Ureter (tissue), 1 donor: ENCODE data around the gene S100A7A. TPM values are rescaled to one million over a fixed set of nuclear protein-coding genes. Genes with fewer than 3 reads are reported as not detected.
"Not testable (repeated sequence)": the region's sequence is repeated elsewhere in the genome, so short reads cannot be mapped to it uniquely, and the experiment has no call there.

Experiments used
- DNase-seq: peaks from one replicate; pipeline ENCODE4 v3.0.0-alpha.2; 2020; ENCODE audit warnings: low spot score
- total RNA-seq: library from RNA; stranded (reverse); gene quantifications from one replicate; pipeline ENCODE4 v1.2.4, GENCODE V29; 2023
- donor health status: DM: yes; HTN: yes; CAD: no.

Gene S100A7A
- total RNA-seq, 1 donor from 2014 or later, result not detected

DNA sequence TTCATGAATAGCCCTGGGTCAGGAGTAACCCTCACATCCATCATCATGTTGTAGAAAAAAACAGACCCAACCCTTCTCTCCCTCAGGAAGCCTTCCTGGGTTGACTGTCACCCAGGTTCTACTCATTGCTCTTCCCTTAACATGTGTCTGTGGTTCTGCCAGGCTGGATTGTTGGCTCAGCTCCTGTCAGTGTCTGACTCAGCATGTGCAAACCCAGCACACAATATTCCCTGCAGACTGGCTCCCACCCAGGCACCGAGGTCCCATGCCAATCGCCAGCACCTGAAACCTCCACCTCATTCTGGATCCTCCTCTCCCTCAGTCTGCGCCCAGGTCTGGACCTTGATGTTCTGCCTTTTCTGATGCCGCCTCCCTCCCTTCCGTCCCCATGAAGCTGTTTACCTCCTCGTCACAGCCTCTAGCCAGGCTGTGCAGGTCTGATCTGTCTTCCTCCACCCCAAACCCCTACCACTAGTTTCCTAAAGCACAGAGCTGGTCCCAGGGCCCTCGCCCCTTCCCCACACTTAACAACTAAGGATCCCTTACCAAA is 21.1 kb upstream of the S100A7A start:
- DNase-seq, result no peak

GRCh38 chr1:153395776-153396175 is 20.5 kb upstream of the S100A7A start:
- no peak for DNase-seq

DNA sequence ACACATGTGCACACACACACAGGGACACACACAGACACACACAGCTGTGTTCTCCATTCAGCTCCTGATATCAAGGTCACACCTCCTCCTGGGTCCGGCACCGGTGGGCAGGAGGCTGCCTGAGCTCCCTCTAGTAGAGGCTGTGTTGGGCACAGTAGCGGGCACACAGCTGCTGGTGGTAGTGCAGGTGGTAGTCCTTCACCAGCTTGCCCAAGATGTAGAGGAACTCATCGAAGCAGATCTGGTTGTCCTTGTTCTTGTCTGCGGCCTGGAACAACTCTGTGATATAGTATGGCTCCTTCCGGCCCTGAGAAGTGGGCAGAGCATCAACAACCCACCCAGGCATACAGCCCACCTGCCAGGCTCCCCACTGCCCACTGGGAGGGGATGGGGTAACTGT is 19.9 kb upstream of the S100A7A start:
- DNase-seq, result no peak

GRCh38 chr1:153397051-153397923 is 19.0 kb upstream of the S100A7A start:
- no peak for DNase-seq

DNA sequence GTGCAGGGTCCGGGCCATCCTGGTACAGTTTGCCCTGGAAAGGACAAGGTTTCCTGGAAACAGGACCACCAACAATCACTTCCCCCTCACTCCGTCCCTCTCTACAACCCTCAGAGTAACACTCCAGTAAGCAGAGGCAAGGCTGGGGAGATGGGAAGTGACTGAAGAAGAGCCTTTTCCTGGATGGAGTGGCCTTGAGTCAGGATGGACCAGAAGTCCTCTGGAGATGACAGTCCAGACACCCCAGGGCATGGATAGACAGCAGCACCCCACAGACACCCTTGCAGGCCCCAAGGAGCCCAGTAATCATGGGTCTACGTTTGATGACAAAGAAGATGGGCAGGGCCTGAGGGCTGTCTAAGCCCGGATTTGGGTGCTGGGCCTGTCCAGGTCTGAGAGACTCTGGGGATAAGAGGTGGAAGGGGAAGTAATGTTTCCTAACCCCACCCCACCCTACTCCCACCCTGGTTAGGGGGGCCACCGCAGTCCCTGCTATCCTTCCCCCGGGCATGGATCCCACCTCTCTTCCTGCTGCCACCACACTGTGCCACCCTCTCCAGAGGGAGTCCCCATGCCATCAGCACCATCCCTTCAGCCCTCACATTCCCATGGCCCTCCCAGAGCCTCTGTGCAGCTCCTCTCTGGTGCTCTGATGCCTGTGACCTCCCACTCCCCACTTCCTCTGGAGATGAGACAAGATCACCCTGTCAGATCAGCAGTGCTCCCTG is 18.2 kb upstream of the S100A7A start:
- DNase-seq, result no peak

DNA sequence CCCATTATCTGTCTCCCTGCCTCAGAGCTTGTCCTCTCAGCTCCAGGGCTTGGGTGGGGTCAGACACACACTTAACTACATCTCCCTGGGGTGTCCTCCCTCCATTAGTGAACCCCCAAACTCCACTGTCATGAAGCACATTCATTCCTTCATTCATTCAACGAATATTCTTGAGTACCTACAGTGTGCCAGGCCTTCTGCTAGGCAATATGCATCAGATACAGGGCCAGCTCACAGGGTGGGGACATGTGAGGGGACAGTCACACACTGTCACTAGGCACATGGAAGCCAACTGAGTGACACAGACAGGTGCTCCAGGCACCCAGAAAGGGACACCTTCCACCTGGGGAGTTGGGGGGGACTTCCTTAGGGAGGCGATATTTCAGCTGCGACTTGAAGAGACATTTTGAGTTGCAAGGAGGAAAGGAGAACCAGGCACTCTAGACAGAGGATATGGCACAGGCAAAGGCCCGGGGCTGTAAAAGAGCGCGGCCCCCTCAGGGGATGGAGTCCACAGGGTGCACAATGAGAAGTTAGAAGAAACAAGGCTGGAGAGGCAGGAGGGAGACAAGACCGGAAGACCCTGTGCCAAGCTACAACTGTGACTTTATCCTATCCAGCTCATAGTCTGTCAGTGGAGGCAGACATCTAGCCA is 16.8 kb upstream of the S100A7A start:
- no peak for DNase-seq

- DNase-seq, result no peak
Observed at GRCh38 chr1:153400244-153400643, 16.1 kb upstream of the S100A7A start.

GRCh38 chr1:153401461-153401860 is 14.9 kb upstream of the S100A7A start:
- DNase-seq, result no peak

GRCh38 chr1:153402226-153402625 is 14.1 kb upstream of the S100A7A start:
- DNase-seq, result no peak

DNA sequence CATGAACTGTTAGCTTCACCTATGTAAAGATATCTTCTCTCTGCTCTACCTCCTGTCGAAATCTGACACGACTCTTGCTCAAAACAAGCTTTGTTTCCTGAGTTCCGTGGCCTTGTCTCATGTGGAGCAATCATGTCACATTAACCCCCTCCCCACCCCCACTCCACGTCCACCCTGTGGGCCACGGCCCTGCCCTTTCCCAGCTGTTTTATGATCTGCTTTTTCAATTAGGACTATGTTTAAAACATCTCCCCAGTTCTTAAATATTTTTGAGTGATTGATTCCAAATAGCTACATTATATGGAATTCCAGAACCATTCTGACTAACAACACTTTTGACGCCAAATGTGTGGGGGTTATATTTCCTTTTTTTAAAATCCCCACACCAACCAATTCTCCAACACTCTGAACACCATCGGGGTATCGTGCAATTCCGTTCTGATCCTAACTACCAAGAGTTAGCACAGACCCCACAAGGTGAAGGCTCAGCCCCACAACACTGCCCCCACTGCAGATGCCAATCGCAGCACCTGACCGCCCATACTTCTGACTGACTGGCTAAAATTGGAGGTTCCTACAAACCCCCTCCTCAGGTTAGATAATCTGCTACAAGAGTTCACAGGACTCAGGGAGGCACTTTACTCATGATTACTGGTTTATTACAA is 12.8 kb upstream of the S100A7A start:
- no peak for DNase-seq

DNA sequence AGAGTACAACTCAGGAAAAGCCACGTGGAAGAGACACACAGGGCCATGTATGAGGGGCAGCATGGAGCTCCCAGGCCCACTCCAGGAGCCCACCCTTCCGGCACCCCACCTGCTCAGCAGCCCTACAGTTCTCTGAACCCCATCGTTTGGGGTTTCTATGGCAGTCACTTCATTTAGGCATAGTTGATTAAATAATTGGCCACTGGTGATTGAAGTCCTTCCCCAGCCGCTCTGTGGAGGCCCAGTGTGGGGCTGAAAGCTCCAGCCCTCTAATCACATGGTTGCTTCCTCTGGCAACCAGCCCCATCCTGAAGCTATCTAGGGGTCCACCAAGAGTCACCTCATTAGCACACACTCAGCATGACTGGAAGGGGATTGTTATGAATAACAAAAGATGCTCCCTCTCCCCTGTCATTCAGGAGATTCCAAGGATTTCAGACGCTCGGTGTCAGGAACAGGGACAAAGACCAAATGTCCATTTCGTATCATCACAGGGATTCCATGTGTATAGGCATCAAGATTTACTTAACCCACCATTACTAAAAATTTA is 12.2 kb upstream of the S100A7A start:
- no peak for DNase-seq

DNA sequence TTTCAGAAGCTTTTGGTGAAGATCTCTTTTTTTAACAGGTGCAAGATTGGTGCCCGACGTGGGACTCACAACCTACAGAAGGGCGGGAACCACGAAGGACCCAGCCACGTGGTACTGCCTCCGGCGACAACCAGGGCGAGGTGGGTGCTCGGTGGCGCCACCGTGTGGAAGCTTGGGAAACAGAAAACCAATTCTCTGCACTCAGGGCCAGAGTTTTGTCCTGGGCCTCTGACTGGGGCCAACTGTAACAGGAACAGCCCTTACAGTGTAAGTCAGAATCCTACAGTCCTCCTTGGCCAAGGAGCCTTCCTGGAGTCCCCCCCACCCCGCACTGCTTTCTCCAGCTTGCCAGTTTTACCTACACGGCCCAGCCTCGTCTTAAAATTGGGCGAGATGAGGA is 11.6 kb upstream of the S100A7A start:
- DNase-seq, result no peak

DNA sequence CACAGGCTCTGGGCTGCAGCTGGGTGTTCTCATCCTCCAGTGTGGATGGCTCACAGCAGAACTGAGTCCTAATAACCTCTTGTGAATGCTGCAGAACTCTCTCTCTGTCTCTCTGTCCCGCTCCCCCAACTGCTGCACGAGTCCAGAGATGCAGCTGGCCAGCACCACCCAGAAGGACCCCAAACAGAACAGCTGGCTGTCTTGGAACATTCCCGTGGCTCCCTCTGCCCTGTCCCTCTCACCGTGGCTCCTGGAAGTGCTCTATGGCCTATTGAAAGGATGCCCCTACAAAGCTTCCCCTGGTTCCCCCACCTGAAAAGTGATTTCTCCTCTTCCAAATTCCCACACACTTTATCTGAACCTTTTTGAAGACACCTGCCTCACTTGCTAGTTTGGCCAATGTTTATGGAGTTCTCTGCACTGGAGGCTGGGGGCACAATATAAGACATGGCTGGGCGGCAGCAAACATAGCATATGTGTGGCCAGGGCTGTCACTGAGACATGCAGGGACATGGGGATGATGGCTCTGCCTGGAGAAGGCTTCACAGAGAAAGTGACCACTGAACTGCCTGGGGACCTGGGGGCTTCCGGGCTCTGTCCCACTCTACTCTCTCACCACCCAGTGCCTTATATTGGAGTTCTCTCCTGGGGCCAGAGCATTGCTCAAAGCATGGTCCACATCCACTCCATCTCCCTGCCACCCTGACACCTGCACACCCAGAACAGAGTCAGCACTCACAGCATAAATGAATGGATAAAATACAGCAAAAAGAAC is 10.3 kb upstream of the S100A7A start:
- DNase-seq, result not testable (repeated sequence)

DNA sequence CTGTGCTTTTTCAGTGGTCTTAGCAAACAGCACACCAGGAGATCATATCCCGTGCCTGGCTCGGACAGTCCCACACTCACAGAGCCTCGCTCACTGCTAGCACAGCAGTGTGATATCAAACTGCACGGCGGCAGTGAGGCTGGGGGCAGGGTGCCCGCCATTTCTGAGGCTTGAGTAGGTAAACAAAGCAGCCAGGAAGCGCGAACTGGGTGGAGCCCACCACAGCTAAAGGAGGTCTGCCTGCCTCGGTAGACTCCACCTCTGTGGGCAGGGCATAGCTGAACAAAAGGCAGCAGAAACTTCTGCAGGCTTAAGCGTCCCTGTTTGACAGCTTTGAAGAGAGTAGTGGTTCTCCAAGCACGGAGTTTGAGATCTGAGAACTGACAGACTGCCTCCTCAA is 9.0 kb upstream of the S100A7A start:
- DNase-seq, result not testable (repeated sequence)

GRCh38 chr1:153413961-153414360 is 2.4 kb upstream of the S100A7A start:
- DNase-seq, result not testable (repeated sequence)

DNA sequence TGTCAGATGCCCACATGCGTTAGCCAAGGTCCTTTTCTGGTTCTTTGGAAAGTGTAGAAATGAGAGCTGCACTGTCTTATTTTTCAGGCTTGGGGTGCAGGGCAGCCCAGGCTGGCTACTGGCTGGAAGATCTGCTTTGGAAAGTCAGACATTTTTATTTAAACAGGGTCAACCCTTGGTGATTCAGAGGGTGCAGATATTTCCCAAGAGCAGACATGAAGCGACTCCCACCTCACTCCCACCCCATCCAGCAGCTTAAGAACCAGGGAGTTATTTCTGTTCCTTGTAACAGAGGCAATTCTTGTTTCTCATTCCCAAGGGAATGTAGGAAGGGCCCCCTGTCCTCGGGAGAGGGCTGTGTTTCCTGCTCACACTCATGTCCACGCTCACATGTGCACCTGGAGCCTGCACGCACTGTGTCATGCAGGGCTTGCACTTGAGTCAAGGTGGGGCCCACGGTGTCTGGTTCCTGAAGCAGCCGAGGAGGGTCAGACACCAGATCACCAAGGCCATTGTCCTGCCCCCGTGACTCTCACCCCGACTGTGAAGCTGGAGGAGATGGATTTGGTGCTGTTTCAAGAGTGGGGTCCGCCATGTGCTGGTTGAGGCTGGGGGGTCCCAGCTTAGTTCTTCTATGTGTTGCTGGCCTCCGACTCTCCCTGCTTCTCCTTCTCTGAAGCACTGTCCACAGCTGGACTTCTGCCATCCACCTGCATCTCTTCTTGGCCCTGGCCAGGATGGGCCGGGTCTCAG is 992 bp downstream of the S100A7A start:
- DNase-seq, result peak; percentile 13

- not testable (repeated sequence) for DNase-seq
Observed at GRCh38 chr1:153418758-153419435, 2.6 kb downstream of the S100A7A start.

GRCh38 chr1:153419436-153419793 is 3.1 kb downstream of the S100A7A start:
- peak; percentile 17 for DNase-seq

DNA sequence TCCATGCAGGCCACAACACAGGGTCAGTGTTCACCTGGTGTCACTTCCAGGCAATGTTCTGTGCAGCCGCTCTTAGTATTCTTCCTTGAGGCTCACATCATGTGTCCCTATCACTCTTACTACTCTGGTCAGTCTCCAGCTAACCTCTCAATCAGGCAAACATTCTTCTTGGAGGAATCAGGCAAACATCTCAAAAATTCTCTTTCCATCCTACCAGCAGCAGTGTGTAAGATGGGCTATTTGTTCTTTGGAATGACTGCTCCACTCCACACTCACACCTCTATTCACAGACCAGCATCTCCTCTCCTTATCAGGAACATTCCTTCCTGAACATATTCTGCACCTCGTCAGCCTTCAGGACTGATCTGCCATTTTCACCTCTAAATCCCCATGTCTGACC is 4.0 kb downstream of the S100A7A start:
- no peak for DNase-seq
